GM12878 (cell line): Measurements from ENCODE around the gene CYBC1.

ENCODE experiments used
- CTCF ChIP-seq, 3 experiments: IDR thresholded peaks in 2 of 3; conservative IDR thresholded peaks in 1 of 3; 2 replicates each; pipeline ENCODE4 v1.5.1; 2011; ENCODE audit warnings: low read depth in 3 of 3, low read length in 3 of 3, mild to moderate bottlenecking in 3 of 3, control low read depth in 2 of 3, moderate library complexity in 2 of 3, inconsistent platforms in 1 of 3, mixed read lengths in 1 of 3; ENCODE audit not compliant: control insufficient read depth in 2 of 3, insufficient read depth in 1 of 3; ENCODE audit errors: extremely low read depth in 1 of 3
- EP300 ChIP-seq, 2 experiments: fragments of 150-350 bp in 1 of 2; IDR thresholded peaks; 2 replicates each; pipeline ENCODE4 v1.6.1; 2011 to 2012; ENCODE audit warnings: low read depth in 2 of 2, low read length in 2 of 2, borderline replicate concordance in 1 of 2, improper control_type of control experiment in 1 of 2, inconsistent platforms in 1 of 2; ENCODE audit not compliant: control insufficient read depth in 1 of 2
- ESRRA ChIP-seq: IDR thresholded peaks from 2 replicates; pipeline ENCODE4 v1.6.1; 2012; ENCODE audit warnings: mild to moderate bottlenecking, low read length, improper control_type of control experiment
- EZH2 ChIP-seq: IDR thresholded peaks from 2 replicates; pipeline ENCODE4 v1.6.1; 2012; ENCODE audit warnings: low read depth, mild to moderate bottlenecking, control low read depth, inconsistent platforms, low read length, borderline replicate concordance; ENCODE audit not compliant: control insufficient read depth
- POLR2A ChIP-seq: IDR thresholded peaks from 2 replicates; pipeline ENCODE4 v1.6.1; 2011; ENCODE audit warnings: low read depth, mild to moderate bottlenecking, low read length
- RAD51 ChIP-seq: fragments of 450-650 bp; IDR thresholded peaks from 2 replicates; pipeline ENCODE4 v1.6.1; 2016; ENCODE audit warnings: moderate library complexity, mild to moderate bottlenecking, inconsistent platforms
- ZNF207 ChIP-seq: fragments of 450-650 bp; IDR thresholded peaks from 2 replicates; pipeline ENCODE4 v1.6.1; 2014; ENCODE audit warnings: antibody characterized with exemption, mild to moderate bottlenecking, borderline replicate concordance
- ZNF274 ChIP-seq: IDR thresholded peaks from one replicate; pipeline ENCODE4 v1.8.0; 2011; ENCODE audit not compliant: insufficient read length, insufficient read depth
- ZNF687 ChIP-seq: fragments of 450-650 bp; IDR thresholded peaks from 2 replicates; pipeline ENCODE4 v1.6.1; 2017; ENCODE audit warnings: mild to moderate bottlenecking, moderate library complexity

DNA sequence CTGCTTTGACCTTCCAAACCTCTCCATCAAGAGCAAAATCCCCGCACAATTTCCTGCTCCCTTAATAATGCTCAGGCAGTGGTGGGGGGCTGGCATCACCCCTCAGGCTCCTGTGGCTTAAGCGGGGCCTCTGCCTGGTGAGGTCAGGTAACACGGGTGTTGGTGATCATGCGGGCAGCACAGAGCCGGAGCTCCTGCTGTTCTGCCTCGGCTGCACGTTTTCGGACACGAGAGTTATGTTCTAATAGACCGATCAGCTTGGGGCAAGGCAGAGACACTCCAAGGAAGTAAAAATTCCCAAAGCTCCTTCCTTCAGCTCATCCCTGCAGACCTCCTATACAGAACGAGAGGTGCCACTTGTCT is 14.0 kb upstream of the CYBC1 start:
- no peak for TF ChIP-seq EP300 (IDR thresholded peaks at IDR 0.05; ENCODE audit: borderline replicate concordance in 1 of 2, control insufficient read depth in 1 of 2, low read depth in 2 of 2, low read length in 2 of 2)
- TF ChIP-seq EZH2, result no peak
- TF ChIP-seq RAD51, result no peak
- no peak for TF ChIP-seq ZNF274
- TF ChIP-seq ZNF687, result no peak
- TF ChIP-seq POLR2A, result no peak
- TF ChIP-seq CTCF (IDR thresholded peaks at IDR 0.05 in 2 of 3, conservative IDR thresholded peaks at IDR 0.05 in 1 of 3; ENCODE audit: control insufficient read depth in 2 of 3, extremely low read depth in 1 of 3, insufficient read depth in 1 of 3, low read depth in 3 of 3, low read length in 3 of 3), result no peak
- no peak for TF ChIP-seq ZNF207
- no peak for TF ChIP-seq ESRRA
